Stimulated activated CD8-positive, alpha-beta memory T cell treated with anti-CD3 and anti-CD28 coated beads, Interleukin-12 subunit alpha, Interleukin-12 subunit beta, amount 100 ng/mL, for 1 hour (primary cell): ENCODE results near the gene CAND2.

Experiments used
- DNase-seq: peaks from one replicate; pipeline ENCODE4 v3.0.0-alpha.2; 2020; ENCODE audit warnings: low read depth

The CAND2 gene

GRCh38 chr3:12796171-12797123 lies at the start of gene CAND2:
CAND2 (plus strand) TSS chr3:12796680; CDS start chr3:12796721, 41 bp downstream.
- DNase-seq = no peak

GRCh38 chr3:12748477-12748876 lies 48.0 kb upstream of the CAND2 start:
- no peak for DNase-seq

DNA sequence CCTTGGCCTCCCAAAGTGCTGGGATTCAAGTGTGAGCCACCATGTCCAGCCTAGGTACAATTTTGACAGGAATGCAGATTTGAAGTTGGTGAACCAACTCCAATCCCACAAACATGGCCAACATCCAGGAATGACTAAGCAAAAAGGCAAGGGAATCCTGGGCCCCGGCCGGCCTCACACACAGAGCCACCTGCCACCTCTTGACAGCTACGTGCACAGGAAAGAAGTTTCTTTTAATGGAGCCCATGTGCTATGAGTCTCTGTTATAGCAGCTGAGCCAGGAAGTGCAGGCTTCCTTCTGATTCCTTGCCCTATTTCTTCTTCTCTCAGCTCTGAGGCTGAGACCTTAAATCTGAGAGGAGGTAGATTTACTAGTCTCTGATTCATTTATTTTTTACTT lies 46.3 kb upstream of the CAND2 start:
- no peak for DNase-seq

DNA sequence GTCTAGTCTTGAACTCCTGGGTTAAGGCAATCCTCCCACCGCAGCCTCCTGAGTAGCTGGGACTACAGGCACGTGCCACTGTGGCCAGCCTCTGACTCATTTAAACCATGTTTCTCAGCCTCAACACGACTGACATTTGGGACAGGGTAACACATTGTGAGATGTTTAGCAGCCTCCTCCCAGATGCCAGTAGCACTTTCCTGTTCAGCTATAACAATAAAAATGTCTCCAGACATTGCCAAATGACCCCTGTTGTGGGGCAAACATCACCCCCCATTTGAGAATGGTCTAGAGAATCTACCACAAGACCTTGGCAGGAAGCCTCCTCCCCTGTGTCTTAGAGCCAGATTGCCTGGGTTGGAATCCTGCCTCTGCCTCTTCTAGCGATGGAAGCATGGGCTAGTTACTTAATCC lies 45.8 kb upstream of the CAND2 start:
- DNase-seq = peak; percentile 5

- no peak for DNase-seq
Measured at GRCh38 chr3:12751571-12751970, 44.9 kb upstream of the CAND2 start.

- DNase-seq = no peak
Measured at GRCh38 chr3:12752102-12752501, 44.4 kb upstream of the CAND2 start.

DNA sequence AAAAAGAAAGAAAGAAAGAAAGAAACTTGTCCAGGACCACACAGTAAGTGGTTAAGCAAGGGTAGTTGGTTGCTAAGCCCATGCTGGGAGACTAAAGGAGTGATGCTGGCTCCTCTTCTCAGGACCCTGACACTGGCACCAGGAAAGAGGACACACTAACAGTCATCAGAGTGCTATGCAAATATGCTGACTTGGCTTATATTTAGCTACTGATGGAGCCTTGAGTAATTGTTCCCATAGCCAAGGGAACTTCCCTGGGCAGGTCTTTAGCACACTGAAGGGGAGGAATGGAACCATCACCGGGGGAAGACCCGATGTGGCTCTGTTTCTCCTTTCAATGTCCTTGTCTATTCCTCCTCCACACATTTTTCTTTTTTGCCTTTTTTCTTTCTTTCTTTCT lies 43.7 kb upstream of the CAND2 start:
- DNase-seq = no peak

DNA sequence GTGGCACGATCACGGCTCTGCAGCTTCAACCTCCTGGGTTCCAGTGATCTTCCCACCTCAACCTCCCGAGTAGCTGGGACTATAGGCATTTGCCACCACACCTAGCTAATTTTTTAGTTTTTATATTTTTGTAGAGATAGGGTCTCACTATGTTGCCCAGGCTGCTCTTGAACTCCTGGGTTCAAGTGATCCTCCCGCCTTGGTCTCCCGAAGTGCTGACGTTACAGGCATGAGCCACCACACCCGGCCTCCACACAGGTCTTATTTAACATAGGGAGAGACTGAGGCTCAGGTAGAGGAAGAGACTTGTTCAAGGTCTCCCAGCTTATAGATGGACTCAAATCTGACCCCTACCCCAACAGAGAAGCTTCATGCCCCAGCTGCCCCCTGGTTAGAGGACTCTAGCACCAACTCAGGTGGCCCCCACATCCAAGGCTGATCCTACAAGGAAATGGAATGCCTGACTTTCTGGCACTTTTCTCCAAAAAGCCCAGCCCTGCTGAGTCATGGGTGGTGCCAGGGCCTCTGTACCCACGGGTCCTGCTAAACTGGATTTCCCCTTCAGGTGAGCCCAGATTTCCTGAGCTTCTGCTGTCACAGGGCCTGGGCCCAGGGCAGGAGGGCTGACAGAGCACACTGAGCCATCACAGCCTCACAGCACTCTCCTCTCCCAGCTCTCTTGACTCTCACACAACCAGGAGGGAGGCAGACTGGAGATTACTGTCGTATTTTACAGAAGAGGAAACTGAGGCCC lies 43.0 kb upstream of the CAND2 start:
- DNase-seq = no peak

DNA sequence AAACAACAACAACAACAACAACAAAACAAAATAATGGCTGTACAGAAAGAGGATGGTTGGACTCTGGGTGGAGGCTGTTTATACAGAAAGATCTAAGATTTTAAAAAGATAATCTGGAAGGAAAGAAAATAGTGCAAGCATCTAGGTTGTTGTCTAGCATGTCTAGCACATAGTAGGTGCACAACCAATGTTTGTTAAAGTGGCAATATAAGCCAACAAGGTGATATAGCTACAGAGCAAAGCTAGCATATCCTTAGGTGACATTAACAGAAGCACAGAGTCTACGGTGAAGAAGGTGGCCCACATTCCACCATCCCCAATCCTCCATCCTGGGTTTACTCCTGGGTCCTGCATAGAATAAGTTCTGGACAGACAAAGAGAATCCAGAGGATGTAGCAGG lies 42.2 kb upstream of the CAND2 start:
- DNase-seq = no peak

- no peak for DNase-seq
Measured at GRCh38 chr3:12755754-12756153, 40.7 kb upstream of the CAND2 start.

DNA sequence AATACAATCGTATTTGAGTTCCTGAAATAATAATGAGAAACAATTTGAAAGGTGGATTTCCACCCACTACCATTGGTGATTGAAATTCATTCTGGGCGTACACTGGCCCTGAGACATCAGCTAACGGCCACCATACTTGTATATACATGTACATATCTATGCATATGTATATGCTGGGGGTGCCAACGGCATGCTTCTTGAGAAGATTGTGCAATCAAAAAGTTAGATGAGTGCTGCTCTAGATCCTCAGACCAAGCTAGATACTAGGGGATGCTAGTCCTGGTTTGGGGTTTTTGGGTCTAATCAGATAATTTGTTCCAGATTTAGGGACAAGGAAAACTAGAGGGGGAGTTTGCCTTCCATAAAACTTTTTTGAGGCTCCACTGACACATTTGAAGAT lies 40.3 kb upstream of the CAND2 start:
- no peak for DNase-seq

DNA sequence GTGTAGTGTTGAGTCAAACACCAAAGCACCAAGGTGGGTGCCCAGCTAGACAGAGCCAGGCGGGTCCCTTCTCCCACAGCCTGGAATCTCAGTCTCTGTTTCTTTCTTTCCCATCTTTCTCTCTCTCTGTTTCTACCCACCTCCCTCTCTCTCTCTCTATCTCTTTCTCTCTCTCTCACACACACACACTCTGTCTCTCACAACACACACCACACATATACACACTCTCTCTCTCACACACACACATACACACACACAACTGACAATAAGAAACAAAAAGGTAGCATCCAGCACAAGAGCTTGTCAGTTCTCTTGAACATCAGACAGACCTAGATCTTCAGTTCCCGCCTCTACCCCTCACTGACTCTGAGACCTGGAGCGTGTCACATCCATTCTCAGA lies 39.8 kb upstream of the CAND2 start:
- no peak for DNase-seq

DNA sequence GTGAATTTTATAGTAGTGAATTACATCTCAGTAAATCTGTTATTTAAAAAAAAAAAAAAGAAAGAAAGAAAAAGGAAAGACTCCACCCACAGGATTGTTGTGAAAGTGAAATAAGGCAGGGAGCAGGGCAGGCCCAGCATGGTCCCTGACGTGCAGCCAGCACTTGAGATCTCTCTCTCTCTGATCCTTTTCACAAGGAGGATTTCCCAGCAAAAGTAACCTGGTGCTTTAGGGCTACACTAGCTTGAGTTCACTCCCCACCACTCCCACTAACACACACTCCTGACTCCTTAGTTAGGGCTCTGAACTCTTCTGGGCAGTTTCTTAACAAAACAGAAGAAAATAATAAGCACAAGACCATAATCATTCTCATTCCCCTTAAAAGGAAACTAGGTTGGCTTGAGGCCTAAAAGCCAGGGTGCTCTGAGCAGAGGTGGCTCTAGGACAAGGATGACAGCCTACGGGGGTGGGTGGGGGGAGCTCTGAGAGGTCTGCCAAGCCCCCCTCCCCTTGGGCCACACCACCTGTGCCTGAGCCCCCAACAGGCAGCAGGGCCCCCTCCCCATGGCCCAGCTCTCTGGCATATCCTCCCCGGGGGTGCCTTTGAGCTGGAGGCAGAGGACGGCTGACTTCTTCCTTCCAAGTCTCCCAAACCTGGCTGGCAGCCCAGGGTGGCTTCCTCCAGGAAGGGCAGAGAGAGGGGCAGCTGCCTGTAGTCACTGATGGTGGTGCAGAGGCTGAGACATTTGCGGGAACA lies 38.3 kb upstream of the CAND2 start:
- DNase-seq = no peak

DNA sequence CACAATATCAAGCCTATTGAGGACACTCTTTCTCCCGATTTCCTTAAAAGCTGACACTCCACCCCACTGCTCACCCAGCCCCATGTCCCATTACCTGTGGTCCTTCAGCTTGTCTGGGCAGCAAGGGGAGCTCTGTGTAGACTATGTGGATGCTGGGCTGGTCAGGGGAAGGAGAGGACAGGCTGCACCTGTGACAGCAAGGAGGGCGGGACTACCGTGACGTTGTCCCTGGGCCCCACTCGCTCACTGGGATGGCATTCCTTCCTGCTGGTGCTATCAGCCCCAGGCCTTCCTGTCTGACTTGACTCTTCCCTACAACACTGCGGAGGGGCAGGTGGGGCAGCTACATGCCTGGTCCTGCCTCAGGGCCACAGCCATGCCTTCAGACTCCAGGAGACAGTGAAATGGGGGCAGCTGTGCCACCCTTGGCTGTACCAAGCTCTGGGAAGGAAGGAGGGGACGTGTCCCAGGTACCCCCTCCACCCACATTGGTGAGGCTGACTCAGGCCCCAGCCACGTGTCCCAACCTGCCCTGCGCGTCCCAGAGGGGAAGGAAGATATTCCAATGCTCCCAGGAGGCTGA lies 37.3 kb upstream of the CAND2 start, which contains the start of gene TMEM40:
TMEM40 (minus strand) TSS at position 163 of the 583 bp plus-strand sequence. CDS start 9,427 bp downstream, outside the sequence.
- DNase-seq = no peak

DNA sequence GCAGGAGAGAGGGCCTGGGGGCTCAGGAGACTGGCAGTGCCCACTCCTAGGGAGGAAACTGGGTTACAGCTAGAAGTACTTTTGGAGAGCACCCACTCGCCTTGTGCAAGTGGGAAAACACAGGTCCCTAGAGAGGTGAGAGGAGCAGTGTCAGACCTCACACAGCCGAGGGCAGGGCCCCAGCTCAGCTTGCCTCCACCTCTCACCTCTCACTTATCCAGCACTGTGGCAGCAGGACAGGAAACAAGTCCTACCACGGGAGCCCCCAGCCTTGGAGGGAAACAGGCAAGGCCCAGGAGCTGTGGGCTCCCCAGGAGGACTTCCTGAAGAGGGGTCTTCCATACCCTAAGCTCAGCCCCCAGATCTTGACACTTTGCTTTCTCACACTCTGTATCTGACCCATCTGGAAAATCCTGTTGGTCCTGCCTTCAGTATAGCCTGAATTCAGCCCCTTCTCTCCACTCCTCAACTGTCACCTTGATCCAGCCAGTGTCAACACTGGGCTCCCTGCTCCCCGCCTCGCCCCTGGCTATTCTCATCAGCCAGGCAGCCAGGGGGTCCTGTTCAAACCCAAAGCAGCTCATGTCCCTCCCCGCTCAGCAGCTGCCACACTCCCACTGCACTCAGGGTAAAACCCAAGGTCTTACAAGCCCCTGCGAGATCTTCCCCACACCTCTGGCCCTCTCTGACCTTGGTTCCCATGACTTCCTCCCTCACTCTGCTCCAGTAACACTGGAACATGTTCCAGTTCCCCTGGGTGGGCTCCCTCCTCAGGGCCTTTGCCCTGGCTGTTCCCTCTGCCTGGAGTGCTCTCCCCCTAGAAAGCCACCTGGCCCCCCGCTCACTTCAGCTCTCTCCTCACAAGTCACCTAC lies 36.6 kb upstream of the CAND2 start:
- DNase-seq = no peak

GRCh38 chr3:12764171-12764776 lies 32.2 kb upstream of the CAND2 start:
- DNase-seq = no peak

DNA sequence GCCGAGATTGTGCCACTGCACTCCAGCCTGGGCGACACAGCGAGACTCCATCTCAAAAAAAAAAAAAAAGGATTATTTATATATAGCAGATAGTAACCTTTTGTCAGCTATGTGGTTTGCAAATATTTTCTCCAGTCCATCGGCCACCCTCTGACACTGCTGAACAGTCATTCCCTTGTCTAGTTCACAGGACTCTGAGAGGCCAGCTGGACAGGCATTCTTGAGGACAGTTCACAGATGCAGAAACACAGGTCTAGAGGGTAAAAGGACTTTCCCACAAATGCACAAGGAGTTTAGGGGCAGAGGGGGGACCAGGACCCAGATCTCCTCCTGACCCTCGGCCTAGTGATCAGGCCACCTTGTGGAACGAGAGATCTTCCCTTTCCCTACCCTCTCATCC lies 29.9 kb upstream of the CAND2 start:
- no peak for DNase-seq

DNA sequence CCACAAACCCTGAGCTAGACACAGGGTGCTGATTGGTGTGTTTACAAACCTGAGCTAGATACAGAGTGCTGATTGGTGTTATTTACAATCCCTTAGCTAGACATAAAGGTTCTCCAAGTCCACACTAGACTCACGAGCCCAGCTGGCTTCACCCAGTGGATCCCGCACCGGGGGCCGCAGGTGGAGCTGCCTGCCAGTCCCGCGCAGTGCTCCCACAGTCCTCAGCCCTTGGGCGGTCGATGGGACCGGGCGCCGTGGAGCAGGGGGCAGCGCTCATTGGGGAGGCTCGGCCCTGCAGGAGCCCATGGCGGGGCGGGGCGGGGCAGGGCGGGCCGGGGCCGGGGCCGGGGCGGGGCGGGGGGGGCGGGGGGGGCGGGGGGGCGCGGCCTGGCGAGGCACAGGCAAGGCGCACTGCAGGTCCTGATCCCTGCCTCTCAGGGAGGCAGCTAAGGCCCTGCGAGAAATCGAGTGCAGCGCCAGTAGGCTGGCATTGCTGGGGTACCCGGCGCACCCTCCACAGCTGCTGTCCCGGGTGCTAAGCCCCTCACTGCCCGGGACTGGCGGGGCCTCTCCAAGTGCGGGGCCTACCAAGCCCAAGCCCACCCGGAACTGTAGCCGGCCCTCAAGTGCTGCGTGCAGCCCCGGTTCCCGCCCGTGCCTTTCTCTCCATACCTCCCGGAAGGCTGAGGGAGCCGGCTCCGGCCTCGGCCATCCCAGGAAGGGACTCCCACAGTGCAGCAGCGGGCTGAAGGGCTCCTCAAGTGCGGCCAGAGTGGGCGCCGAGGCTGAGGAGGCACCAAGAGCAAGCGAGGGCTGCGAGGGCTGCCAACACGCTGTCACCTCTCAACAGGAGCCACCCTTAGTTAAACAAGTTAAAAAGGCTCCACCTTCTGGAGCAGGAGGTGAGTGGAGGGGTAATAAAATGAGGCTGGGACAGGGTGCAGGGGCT lies 27.6 kb upstream of the CAND2 start:
- DNase-seq = no peak

DNA sequence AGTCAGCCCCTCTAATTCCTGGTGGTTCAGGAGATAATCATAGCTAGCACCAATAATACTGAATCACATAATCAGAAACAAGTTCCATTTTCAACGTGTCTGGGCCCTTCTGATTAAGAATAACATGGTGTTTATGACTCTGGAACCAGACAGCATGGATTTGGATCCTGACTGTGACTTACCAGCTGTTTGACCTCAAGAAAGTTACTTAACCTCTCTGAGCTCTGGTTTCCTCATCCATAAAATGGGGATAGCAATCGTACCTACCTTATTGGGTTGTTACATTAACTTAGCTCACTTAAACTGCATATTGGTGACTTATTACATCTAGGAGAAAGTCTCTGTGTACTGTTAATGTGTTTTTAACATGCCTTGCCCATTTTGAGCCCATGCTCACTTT lies 26.7 kb upstream of the CAND2 start:
- DNase-seq = no peak
